Stimulated activated naive B cell treated with anti-CD40 and anti-IgM and Interleukin-4, amounts not matched to agents 10 μg/mL and 1 μg/mL and 100 μg/mL, for 72 hours (primary cell): Measurements from ENCODE around the gene ANKRD53.

ENCODE experiments used
- ATAC-seq, 2 donors: fragments of 150-1000 bp; cut with Tn5 transposase; replicated peaks; 2 replicates each; pipeline ENCODE4 v1.10.0; 2021; ENCODE audit warnings: moderate library complexity in 1 of 2
- DNase-seq: peaks from one replicate; pipeline ENCODE4 v3.0.0; 2021
- H3K27ac Mint-ChIP-seq: one replicate; pipeline ENCODE4 v1.8.0; 2022; ENCODE audit warnings: mild to moderate bottlenecking, mixed read lengths
- H3K27me3 Mint-ChIP-seq, 2 donors: one replicate each; pipeline ENCODE4 v1.8.0; 2022; ENCODE audit warnings: mixed read lengths in 2 of 2
- H3K36me3 Mint-ChIP-seq, 2 donors: one replicate each; pipeline ENCODE4 v1.8.0; 2022; ENCODE audit warnings: mixed read lengths in 2 of 2, mild to moderate bottlenecking in 1 of 2
- H3K4me1 Mint-ChIP-seq, 2 donors: one replicate each; pipeline ENCODE4 v1.8.0; 2022; ENCODE audit warnings: mixed read lengths in 2 of 2, mild to moderate bottlenecking in 1 of 2
- H3K4me3 Mint-ChIP-seq, 2 donors: one replicate each; pipeline ENCODE4 v1.8.0; 2022; ENCODE audit warnings: mild to moderate bottlenecking in 2 of 2, mixed read lengths in 2 of 2, moderate library complexity in 1 of 2
- H3K9me3 Mint-ChIP-seq, 2 donors: one replicate each; pipeline ENCODE4 v1.8.0; 2022; ENCODE audit warnings: mixed read lengths in 2 of 2, mild to moderate bottlenecking in 1 of 2

Gene ANKRD53, protein sequence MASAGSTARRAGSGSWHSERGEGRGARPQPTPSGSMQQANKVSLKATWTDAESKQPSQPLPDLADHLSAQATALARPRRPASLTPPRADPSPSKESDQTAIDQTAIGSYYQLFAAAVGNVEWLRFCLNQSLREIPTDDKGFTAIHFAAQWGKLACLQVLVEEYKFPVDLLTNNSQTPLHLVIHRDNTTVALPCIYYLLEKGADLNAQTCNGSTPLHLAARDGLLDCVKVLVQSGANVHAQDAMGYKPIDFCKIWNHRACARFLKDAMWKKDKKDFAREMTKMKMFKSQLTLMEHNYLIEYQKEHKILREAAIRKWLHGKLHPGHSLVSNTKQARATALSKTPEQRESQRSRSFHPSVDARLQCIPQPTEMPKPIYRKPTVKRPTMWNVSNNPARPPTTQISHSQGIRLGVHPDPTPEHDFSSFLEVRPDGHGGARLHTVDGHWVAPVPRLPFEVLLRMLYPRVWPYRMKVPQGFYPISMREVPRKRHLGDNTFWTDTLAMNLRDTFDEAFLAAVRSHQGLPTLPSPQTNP

DNA sequence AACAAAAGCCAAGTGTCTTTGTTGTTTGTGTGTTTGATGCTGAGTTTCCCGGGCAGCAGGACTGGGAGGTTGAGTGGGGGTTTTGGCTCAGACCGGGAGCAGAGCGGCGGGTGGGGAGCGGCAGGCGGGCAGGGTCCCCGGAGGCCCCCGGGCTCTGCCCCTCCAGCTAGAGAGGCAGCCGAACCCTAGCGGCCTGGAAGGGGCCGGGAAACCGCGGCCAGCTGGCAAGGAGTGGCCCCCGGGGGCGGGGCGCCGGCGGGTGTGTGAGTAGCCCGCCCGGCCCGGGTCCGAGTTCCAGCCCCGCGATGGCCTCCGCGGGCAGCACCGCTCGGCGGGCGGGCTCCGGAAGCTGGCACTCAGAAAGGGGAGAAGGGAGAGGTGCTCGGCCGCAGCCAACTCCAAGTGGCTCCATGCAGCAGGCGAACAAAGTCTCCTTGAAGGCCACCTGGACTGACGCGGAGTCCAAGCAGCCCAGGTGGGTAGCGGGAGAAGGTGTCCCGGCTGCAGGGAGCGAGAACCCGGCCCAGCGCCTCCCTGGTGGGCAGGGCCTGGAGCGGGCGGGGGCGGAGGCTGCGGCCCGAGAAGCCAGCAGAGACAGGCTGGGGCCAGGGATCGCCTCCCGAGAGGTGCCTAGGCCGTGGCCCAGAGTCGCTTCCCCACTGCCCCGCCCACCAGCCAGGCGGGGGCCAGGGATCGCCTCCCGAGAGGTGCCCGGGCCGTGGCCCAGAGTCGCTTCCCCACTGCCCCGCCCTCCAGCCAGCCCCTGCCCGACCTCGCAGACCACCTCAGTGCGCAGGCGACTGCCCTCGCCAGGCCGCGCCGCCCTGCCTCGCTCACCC, at the start of gene ANKRD53:
Gene ANKRD53, plus strand, starts transcription at position 290 of the 839 bp plus-strand sequence. Its CDS starts 16 bp downstream, at position 306.
- H3K27me3 Mint-ChIP-seq = peaks cover 0 to 5% of the 10 kb centered on the region in 2 donors
- peaks cover 11 to 17% of the 10 kb centered on the region in 2 donors for H3K4me1 Mint-ChIP-seq
- H3K4me3 Mint-ChIP-seq = peak within 1 kb of the TSS; percentile 88 to 93
- ATAC-seq (peak; percentile 47 to 54), DNase-seq (peak; percentile 16)
- H3K36me3 Mint-ChIP-seq = peaks cover 4 to 12% of the 10 kb centered on the region in 2 donors
- peak within 1 kb of the TSS; percentile 95 for H3K27ac Mint-ChIP-seq
- no peaks in the 10 kb centered on the region for H3K9me3 Mint-ChIP-seq

DNA sequence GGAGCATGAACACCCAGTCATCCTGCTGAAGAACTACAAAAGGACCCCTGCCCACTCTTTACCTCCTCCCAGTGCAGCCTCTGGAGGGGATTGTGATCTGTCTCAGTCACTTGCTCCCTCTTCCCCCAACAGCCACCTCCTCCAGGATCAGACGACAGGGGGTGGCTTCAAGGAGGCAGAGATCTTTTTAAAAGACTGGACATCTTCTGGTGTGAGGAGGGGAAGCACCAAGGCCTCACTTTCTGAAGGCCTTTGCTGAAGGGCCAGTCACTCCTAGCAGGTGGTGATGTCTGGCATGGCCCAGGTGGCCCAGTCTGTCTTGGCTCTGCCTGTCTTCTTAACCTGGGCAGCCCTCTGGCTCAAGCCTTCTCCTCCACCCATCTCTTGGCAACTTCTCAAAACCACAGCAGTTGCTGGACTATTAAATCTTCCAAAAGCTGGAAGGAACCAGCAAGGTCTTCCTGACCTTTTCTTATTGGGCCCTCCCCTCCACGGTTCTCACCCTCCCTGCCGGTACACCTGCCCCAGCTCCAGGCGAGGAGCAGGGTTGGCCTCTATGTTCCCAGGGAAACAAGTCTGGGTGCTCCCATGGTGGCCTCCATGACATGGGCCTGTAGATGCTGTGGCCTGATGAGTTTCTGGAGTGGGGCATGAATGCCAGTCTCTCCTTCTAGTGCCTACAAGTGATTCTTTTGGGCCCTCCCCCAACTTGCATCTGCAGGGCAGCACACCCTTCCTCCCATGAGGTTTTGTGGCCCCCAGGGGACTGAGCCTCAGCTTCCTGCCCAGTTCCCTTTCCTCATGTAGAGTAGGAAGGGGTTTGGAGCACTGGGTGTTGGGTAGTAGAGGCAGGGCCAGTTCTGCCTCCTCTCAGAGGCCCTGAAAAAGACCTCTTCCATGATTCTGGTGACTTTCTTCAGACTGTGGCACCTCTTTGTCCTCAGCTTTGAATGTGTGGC, 47.8 kb upstream of the ANKRD53 start:
- DNase-seq (no peak), ATAC-seq (no peak)
- peaks cover 24 to 27% of the 10 kb centered on the region in 2 donors for H3K27me3 Mint-ChIP-seq
- H3K9me3 Mint-ChIP-seq = no peaks in the 10 kb centered on the region
- peaks cover 8 to 10% of the 10 kb centered on the region in 2 donors for H3K4me1 Mint-ChIP-seq
- no peak overlapping the region for H3K4me3 Mint-ChIP-seq
- no peaks in the 10 kb centered on the region for H3K36me3 Mint-ChIP-seq
- no peak overlapping the region for H3K27ac Mint-ChIP-seq

DNA sequence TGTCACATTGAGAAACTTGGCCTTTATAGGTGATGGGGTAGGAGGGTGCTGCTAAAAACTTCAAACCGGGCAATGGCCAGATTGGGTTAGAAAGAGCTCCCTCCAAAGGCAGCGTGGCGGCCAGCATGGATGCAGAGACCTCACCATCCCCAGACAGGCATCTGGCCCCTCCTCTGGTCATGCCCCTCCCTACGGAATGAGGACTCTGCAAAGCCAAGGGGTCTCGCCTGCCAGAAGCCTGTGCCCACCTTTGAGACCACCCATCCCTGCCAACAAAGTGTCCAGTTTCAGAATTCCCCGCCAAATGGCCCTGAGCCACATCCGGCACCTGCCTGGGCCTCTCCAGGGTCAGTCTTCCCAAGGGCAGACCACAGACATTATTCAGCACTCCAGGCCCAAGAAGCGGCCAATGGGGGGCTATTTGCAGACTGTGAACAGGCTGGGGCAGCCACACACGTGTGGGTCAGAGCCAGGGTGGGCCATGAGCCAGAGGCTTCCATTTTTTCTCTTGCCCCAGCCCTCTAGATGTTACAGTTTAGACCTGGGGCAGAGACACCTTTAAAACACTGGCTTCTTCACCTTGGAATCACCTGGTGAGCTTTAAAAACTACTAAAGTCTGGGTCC, 46.9 kb upstream of the ANKRD53 start:
- Mint-ChIP-seq H3K27me3 (peaks cover 24 to 27% of the 10 kb centered on the region in 2 donors), H3K36me3 (no peaks in the 10 kb centered on the region), H3K4me3 (no peak overlapping the region), H3K27ac (no peak overlapping the region), H3K9me3 (no peaks in the 10 kb centered on the region), H3K4me1 (peaks cover 8 to 10% of the 10 kb centered on the region in 2 donors)
- ATAC-seq (no peak), DNase-seq (no peak)

DNA sequence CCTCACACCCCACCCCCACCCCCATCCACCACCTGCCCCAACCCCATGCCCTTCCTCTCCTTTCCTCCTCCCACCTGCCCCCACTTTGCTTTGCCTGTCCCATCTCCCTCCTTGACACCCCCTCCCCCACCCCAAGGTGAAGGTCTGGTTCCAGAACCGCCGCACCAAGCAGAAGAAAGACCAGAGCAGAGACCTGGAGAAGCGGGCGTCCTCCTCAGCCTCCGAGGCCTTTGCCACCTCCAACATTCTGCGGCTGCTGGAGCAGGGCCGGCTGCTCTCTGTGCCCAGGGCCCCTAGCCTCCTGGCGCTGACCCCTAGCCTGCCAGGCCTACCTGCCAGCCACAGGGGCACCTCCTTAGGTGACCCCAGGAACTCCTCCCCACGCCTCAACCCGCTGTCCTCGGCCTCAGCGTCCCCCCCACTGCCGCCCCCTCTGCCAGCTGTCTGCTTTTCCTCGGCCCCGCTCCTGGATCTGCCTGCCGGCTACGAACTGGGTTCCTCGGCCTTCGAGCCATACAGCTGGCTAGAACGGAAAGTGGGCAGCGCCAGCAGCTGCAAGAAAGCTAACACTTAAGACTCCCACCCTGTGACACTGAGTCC, 45.7 kb upstream of the ANKRD53 start:
- Mint-ChIP-seq H3K27ac (no peak overlapping the region), H3K4me3 (no peak overlapping the region)

DNA sequence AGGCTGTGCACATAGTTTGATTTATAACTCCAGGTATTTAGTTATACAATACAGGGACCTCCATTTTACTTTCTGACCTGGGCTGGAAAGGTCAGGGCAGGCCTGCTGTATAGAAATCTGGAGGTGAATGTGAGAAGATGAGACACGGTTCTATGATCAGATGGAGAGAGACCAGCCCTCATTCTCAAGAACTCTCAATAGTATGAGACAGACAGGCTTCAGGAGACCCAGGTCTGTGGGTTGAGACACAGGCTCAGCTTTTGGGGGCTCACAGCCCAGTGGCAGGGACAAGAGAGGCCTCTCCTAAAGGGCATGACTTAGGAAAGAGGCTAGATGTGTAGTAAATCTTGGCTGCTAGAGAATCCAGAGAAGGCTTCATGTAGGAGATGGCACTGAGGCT, 43.4 kb upstream of the ANKRD53 start:
- peaks cover 18 to 27% of the 10 kb centered on the region in 2 donors for H3K27me3 Mint-ChIP-seq

More for the DNA sequence above, 45.7 kb upstream of the ANKRD53 start:
- DNase-seq (no peak), ATAC-seq (no peak)
- no peaks in the 10 kb centered on the region for H3K9me3 Mint-ChIP-seq
- H3K4me1 Mint-ChIP-seq = peaks cover 8 to 10% of the 10 kb centered on the region in 2 donors
- H3K27me3 Mint-ChIP-seq = peaks cover 19 to 24% of the 10 kb centered on the region in 2 donors
- H3K36me3 Mint-ChIP-seq = no peaks in the 10 kb centered on the region

DNA sequence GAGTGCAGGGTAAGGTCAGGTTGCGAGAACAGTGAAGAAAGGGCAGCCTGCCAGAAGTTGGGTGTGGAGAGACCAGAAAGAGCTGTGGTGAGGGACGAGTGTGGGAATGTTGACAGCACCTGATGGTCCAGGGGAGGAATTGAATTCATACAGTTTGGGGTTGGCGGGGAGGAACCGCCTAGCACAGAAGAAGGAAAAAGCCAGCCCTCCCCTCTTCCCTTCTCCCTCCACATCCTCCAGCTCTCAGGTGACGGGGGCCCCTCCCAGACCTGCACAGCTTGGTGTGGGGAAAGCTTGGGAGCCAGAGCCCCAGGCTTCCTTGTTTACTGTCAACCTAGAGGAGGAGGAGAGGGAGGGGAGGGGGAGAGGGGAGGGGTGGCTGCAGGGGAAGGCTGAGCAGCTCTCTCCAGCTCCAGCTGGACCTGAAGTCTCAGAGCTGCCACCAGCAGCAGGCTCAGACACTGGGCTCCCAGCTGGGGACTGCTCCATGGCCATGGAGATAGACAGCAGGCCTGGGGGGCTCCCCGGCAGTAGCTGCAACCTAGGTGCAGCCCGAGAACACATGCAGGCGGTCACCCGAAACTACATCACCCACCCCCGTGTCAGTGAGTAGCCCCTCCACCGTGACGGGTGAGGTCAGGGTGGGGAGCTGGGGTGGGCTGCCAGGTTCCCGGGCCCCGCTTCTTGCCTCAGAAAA, 42.8 kb upstream of the ANKRD53 start, which contains the start of gene ATP6V1B1:
Gene ATP6V1B1, plus strand, starts transcription at position 433 of the 697 bp plus-strand sequence. Its CDS starts 55 bp downstream, at position 488.
- Mint-ChIP-seq H3K27ac (no peak within 1 kb of the TSS), H3K4me1 (peaks cover 8 to 9% of the 10 kb centered on the region in 2 donors), H3K36me3 (no peaks in the 10 kb centered on the region), H3K27me3 (peaks cover 22 to 31% of the 10 kb centered on the region in 2 donors), H3K4me3 (no peak within 1 kb of the TSS), H3K9me3 (no peaks in the 10 kb centered on the region)
- ATAC-seq (no peak), DNase-seq (no peak)

More for the DNA sequence above, 43.4 kb upstream of the ANKRD53 start:
- H3K4me3 Mint-ChIP-seq = no peak overlapping the region
- H3K27ac Mint-ChIP-seq = no peak overlapping the region
- peaks cover 8 to 10% of the 10 kb centered on the region in 2 donors for H3K4me1 Mint-ChIP-seq
- no peaks in the 10 kb centered on the region for H3K36me3 Mint-ChIP-seq
- DNase-seq = no peak
- no peak for ATAC-seq
- no peaks in the 10 kb centered on the region for H3K9me3 Mint-ChIP-seq

DNA sequence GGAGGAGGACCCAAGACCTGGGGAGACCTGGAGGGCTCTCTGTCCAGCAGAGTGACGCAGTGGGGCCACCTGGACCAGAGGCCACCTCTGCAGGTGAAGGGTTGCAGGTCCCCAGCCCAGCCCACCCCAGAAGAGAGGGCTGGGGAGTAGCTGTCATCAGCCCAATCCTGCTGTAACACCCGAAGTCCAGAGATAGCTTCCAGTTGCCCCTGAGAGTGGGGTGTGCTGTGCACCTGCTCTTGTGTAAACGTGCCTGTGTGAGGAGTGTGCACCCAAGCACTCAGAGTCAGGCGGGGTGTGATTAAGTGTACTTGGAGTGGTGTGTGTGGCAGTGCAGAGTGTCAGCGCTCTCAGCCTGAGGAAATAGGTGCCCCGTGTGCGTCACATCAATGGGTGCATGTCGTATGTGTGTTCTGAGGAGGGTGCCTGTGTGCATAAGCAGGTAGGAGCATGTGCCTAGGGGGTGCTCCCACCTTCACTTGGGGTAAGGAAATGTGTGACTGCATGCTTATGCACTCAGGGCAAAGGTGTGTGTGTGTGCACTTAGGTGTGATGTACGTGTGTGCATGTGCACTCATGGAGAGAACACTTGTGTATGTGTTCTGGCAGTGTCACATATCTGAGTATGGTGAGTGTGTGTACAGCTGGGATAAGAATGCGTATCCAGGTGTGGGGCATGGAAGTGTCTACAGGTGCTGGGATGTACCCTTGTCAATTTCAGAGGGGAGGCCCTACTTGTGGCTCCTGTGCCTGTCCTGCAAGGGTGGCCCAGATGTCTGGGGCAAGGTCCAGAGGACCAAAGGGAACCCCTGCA, 42.1 kb upstream of the ANKRD53 start:
- H3K4me3 Mint-ChIP-seq = no peak overlapping the region
- H3K9me3 Mint-ChIP-seq = no peaks in the 10 kb centered on the region
- H3K27ac Mint-ChIP-seq = no peak overlapping the region
- H3K27me3 Mint-ChIP-seq = peaks cover 27 to 33% of the 10 kb centered on the region in 2 donors
- ATAC-seq = no peak
- H3K4me1 Mint-ChIP-seq = peaks cover 1 to 3% of the 10 kb centered on the region in 2 donors
- no peaks in the 10 kb centered on the region for H3K36me3 Mint-ChIP-seq
- DNase-seq = no peak

DNA sequence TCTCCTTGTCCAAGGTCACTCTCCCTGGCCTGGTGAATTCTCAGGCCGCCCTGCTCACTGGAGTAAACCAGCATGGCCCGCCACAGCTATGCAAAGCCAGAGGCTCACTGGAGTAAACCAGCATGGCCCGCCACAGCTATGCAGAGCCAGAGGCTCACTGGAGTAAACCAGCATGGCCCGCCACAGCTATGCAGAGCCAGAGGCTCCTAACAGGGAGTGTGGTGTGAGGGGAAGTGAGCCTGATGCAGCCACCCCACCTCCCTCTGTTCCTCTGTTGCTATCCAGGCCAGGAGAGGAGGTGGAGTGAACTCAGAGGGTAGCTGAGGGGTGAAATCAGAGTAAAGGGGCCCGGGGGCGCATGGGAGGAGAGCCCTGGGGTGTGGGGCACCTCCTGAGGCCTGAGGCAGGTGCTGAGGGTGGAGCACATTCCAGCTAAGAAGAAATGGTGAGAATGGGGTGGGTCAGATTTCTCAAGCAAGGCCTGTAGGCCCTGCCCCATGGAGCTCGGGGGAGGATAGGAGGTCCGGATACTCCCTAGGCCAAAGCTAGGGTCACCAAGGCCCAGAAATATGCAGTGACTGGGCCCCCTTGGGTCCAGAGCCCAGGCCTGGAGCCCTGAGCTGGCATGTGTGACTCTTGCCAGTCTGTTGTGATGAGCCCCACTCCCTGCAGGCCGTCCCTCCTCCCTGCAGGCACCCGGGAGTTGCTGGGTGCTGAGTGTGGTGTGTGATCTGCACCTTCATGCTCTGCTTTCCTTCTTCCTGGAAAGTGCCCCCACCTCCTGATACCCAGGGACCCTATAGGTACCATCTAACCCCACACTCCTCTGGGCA, 41.2 kb upstream of the ANKRD53 start:
- ATAC-seq (no peak), DNase-seq (no peak)
- Mint-ChIP-seq H3K4me1 (peaks cover 0 to 3% of the 10 kb centered on the region in 2 donors), H3K27ac (no peak overlapping the region), H3K36me3 (no peaks in the 10 kb centered on the region), H3K9me3 (no peaks in the 10 kb centered on the region), H3K4me3 (no peak overlapping the region), H3K27me3 (peaks cover 32 to 34% of the 10 kb centered on the region in 2 donors)

DNA sequence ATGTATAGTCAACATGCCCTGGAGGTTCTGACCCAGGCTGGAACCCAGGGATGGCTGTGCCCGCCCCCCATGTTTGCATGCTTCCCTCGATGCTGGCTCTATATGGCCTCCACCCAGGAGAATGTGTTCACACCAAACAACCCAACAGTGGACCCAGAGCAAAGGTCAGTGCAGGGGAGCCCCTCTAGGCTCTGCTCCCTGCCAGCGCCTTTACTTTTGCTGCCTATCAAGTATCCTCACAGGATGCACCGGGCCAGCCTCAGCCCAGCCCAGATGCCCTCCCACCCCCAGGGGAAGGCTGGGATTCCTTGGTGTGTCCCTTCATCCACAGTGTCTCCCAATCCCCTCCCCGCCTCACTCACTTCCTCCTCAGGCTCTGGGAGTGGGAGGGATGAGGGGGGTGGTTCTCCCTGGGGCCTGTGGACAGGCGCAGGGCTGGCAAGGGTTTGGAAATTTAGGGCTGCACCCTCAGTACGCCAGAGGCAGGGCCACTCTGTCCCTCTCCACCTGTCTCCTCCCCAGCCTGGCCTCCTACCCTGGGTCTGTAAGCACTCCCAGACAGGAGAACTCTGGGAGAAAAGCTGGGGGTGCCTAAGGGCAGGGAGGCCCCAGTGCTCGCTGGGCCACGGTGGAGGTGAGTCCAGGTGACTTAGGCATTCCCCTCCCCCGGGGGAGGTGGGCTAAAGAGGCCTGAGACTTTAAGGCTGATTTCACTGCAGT, 40.4 kb upstream of the ANKRD53 start:
- Mint-ChIP-seq H3K9me3 (no peaks in the 10 kb centered on the region), H3K27ac (no peak overlapping the region), H3K4me3 (no peak overlapping the region), H3K36me3 (no peaks in the 10 kb centered on the region), H3K27me3 (peaks cover 32 to 35% of the 10 kb centered on the region in 2 donors), H3K4me1 (peaks cover 0 to 3% of the 10 kb centered on the region in 2 donors)
- ATAC-seq (no peak), DNase-seq (no peak)

DNA sequence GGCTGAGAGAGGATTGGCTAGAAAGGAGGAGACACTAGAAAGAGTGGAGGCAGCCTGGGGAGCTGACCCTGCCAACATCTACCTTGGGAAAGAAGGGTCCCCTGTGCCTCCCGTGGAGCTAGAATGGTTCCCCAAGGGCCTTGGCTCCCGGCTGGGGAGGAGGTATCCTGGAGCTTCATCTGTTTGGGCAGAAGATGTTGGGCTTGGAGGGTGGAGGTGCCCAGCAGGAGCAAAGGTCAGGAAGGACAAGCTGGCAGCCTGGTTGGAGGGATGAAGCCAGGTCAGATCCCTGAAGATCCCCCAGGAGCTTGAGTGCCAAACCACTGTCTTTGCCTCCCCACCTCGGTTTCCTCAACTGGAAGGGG, 39.9 kb upstream of the ANKRD53 start:
- no peak for ATAC-seq
- Mint-ChIP-seq H3K4me3 (no peak overlapping the region), H3K27ac (no peak overlapping the region), H3K36me3 (no peaks in the 10 kb centered on the region), H3K27me3 (peaks cover 28 to 41% of the 10 kb centered on the region in 2 donors), H3K4me1 (peaks cover 0 to 3% of the 10 kb centered on the region in 2 donors), H3K9me3 (no peaks in the 10 kb centered on the region)
- no peak for DNase-seq
